ENCODE results near the gene ZMYM2.

ZMYM2 gene

GRCh38 chr13:20114066-20114610 lies 155.6 kb downstream of the ZMYM2 start:
- Histone ChIP-seq H3K4me1 (ENCODE audit: insufficient read depth, low read length) (peaks cover 6% of the 10 kb centered on the region), H3K79me2 (ENCODE audit: insufficient read depth, low read length) (no peaks in the 10 kb centered on the region), H4K20me1 (ENCODE audit: insufficient read depth, low read length) (no peaks in the 10 kb centered on the region), H3K9me3 (ENCODE audit: insufficient read depth, low read length, severe bottlenecking) (no peaks in the 10 kb centered on the region), H2AFZ (ENCODE audit: low read depth, low read length) (no peak overlapping the region), H3K27me3 (ENCODE audit: insufficient read depth, low read length, poor library complexity) (no peaks in the 10 kb centered on the region), H3K9ac (ENCODE audit: low read depth, low read length) (no peak overlapping the region), H3K4me3 (ENCODE audit: low read depth in 1 of 2, low read length in 2 of 2) (no peak overlapping the region), H3K4me2 (ENCODE audit: insufficient read depth, low read length) (no peak overlapping the region), H3K36me3 (ENCODE audit: insufficient read depth, low read length) (no peaks in the 10 kb centered on the region), H3K27ac (ENCODE audit: low read length) (no peak overlapping the region)
- no peak for DNase-seq
- ATAC-seq (ENCODE audit: insufficient read depth, low read depth), result no peak
- no peak for TF ChIP-seq CTCF (IDR thresholded peaks at IDR 0.05; ENCODE audit: borderline replicate concordance, extremely low read depth, low read length, poor library complexity, severe bottlenecking)
- TF ChIP-seq EZH2 (IDR thresholded peaks at IDR 0.05; ENCODE audit: borderline replicate concordance, low read depth, low read length, severe bottlenecking), result no peak

- H3K36me3 ChIP-seq (ENCODE audit: insufficient read depth, low read length), result no peaks in the 10 kb centered on the region
- ATAC-seq (ENCODE audit: insufficient read depth, low read depth) (no peak), DNase-seq (no peak)
These were observed 157.7 kb downstream of the ZMYM2 start for GRCh38 chr13:20116213-20116612.

GRCh38 chr13:20118268-20119140 lies 160.0 kb downstream of the ZMYM2 start:
- ATAC-seq (ENCODE audit: insufficient read depth, low read depth) (peak; percentile 33; the same call in 1 of the 3 replicates), DNase-seq (peak; percentile 75)
- no peaks in the 10 kb centered on the region for H3K36me3 ChIP-seq (ENCODE audit: insufficient read depth, low read length)
- peaks cover 28% of the 10 kb centered on the region for H3K4me1 ChIP-seq (ENCODE audit: insufficient read depth, low read length)
- peaks cover 2% of the 10 kb centered on the region; the same call in 1 of the 2 replicates for H3K79me2 ChIP-seq (ENCODE audit: insufficient read depth, low read length)
- peak overlapping the region; percentile 82 for H3K4me2 ChIP-seq (ENCODE audit: insufficient read depth, low read length)
- no peak for TF ChIP-seq CTCF (IDR thresholded peaks at IDR 0.05; ENCODE audit: borderline replicate concordance, extremely low read depth, low read length, poor library complexity, severe bottlenecking)
- TF ChIP-seq EZH2 (IDR thresholded peaks at IDR 0.05; ENCODE audit: borderline replicate concordance, low read depth, low read length, severe bottlenecking), result no peak
- no peaks in the 10 kb centered on the region for H3K27me3 ChIP-seq (ENCODE audit: insufficient read depth, low read length, poor library complexity)
- H2AFZ ChIP-seq (ENCODE audit: low read depth, low read length), result peak overlapping the region; percentile 67
- H3K27ac ChIP-seq (ENCODE audit: low read length), result peak overlapping the region; percentile 86
- peak overlapping the region; percentile 67 for H3K9ac ChIP-seq (ENCODE audit: low read depth, low read length)
- H4K20me1 ChIP-seq (ENCODE audit: insufficient read depth, low read length), result no peaks in the 10 kb centered on the region
- peak overlapping the region; percentile 57 to 81; a peak in 3 of 4 replicates for H3K4me3 ChIP-seq (ENCODE audit: low read depth in 1 of 2, low read length in 2 of 2)
- H3K9me3 ChIP-seq (ENCODE audit: insufficient read depth, low read length, severe bottlenecking), result no peaks in the 10 kb centered on the region

More at GRCh38 chr13:20116213-20116612, 157.7 kb downstream of the ZMYM2 start:
- peaks cover 17% of the 10 kb centered on the region for H3K4me1 ChIP-seq (ENCODE audit: insufficient read depth, low read length)
- 0 out of 2 replicates have a peak, but pooled peaks cover 2% of the 10 kb centered on the region for H3K79me2 ChIP-seq (ENCODE audit: insufficient read depth, low read length)
- H4K20me1 ChIP-seq (ENCODE audit: insufficient read depth, low read length), result no peaks in the 10 kb centered on the region
- H3K27me3 ChIP-seq (ENCODE audit: insufficient read depth, low read length, poor library complexity), result no peaks in the 10 kb centered on the region
- TF ChIP-seq EZH2 (IDR thresholded peaks at IDR 0.05; ENCODE audit: borderline replicate concordance, low read depth, low read length, severe bottlenecking), result no peak
- TF ChIP-seq CTCF (IDR thresholded peaks at IDR 0.05; ENCODE audit: borderline replicate concordance, extremely low read depth, low read length, poor library complexity, severe bottlenecking), result peak; percentile 28
- no peak overlapping the region for H3K4me3 ChIP-seq (ENCODE audit: low read depth in 1 of 2, low read length in 2 of 2)
- no peak overlapping the region for H2AFZ ChIP-seq (ENCODE audit: low read depth, low read length)
- no peaks in the 10 kb centered on the region for H3K9me3 ChIP-seq (ENCODE audit: insufficient read depth, low read length, severe bottlenecking)
- no peak overlapping the region for H3K4me2 ChIP-seq (ENCODE audit: insufficient read depth, low read length)
- no peak overlapping the region for H3K27ac ChIP-seq (ENCODE audit: low read length)
- H3K9ac ChIP-seq (ENCODE audit: low read depth, low read length), result no peak overlapping the region
